ENCODE data around the gene ZNF22. TPM values are rescaled to one million over a fixed set of nuclear protein-coding genes. Genes with fewer than 3 reads are reported as not detected.

The ZNF22 gene
- total RNA-seq, 1 donor from 2014 or later = 26.9 TPM

- Histone ChIP-seq H3K9me3 (no peaks in the 10 kb centered on the region), H3K36me3 (no peaks in the 10 kb centered on the region), H3K27me3 (no peaks in the 10 kb centered on the region), H3K4me3 (no peak overlapping the region), H3K27ac (no peak overlapping the region), H3K4me1 (peaks cover 66% of the 10 kb centered on the region)
- TF ChIP-seq, protein P1, sequence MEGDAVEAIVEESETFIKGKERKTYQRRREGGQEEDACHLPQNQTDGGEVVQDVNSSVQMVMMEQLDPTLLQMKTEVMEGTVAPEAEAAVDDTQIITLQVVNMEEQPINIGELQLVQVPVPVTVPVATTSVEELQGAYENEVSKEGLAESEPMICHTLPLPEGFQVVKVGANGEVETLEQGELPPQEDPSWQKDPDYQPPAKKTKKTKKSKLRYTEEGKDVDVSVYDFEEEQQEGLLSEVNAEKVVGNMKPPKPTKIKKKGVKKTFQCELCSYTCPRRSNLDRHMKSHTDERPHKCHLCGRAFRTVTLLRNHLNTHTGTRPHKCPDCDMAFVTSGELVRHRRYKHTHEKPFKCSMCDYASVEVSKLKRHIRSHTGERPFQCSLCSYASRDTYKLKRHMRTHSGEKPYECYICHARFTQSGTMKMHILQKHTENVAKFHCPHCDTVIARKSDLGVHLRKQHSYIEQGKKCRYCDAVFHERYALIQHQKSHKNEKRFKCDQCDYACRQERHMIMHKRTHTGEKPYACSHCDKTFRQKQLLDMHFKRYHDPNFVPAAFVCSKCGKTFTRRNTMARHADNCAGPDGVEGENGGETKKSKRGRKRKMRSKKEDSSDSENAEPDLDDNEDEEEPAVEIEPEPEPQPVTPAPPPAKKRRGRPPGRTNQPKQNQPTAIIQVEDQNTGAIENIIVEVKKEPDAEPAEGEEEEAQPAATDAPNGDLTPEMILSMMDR (IDR thresholded peaks at IDR 0.05) = no peak
- DNase-seq = no peak
- ATAC-seq = no peak
- intact Hi-C loops (cut with DNase I) = no loop called here
Observed at GRCh38 chr10:44961931-44962750, 38.6 kb upstream of the ZNF22 start.

DNA sequence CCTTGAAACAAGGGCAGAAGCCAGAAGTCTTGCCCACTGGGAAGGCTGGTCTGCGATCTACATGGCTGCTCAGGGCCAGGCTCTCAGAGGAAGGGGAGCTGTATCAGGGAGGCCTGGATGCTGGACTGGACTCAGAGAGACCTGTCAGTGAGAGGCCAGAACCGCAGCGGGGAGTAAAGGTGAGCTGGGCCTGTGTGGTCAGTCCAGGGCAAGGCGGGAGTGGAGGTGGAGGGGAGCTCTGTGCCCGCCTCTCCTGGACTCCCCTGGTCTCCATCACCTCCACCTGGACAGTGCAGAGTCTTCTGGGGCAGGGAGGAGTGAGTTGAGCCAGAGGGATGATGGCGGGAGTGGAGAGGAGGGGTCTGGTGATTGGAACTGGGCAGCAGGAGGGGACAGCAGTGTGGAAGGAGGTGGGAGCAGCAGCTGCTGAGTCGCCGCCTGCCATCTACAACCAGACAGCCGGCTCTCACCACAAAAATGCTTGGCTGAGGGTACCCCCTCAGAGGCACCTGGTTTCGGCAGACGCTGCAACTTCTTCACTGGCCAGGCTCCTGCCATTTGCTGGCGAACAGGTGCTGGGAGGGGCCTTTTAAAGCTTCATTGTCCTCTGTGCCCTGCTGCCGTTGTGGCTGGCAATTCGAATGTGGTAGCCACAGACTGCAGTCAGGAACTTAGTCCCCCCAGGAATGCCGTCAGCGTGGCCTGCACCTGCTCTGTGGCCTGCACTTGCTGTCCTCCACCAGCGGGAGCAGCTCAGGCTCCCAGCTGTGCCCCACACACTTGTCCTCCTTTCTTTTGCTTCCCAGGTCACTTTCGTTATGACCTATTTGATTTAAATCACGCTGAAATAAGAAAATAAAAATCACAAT is 37.6 kb upstream of the ZNF22 start:
- no peak for DNase-seq
- TF ChIP-seq, protein P1 (IDR thresholded peaks at IDR 0.05) = peak; percentile 42
- peak; percentile 12 for ATAC-seq
- H3K9me3 ChIP-seq = no peaks in the 10 kb centered on the region
- H3K4me1 ChIP-seq = peaks cover 65% of the 10 kb centered on the region
- H3K36me3 ChIP-seq = no peaks in the 10 kb centered on the region
- H3K27ac ChIP-seq = peak overlapping the region; percentile 86
- intact Hi-C loops (cut with DNase I) = no loop called here
- peak overlapping the region; percentile 1 for H3K4me3 ChIP-seq
- H3K27me3 ChIP-seq = no peaks in the 10 kb centered on the region

GRCh38 chr10:44963772-44964633 is 36.7 kb upstream of the ZNF22 start:
- H3K4me3 ChIP-seq = peak overlapping the region; percentile 1
- intact Hi-C loops (cut with DNase I) = no loop called here
- ATAC-seq = peak; percentile 49

DNA sequence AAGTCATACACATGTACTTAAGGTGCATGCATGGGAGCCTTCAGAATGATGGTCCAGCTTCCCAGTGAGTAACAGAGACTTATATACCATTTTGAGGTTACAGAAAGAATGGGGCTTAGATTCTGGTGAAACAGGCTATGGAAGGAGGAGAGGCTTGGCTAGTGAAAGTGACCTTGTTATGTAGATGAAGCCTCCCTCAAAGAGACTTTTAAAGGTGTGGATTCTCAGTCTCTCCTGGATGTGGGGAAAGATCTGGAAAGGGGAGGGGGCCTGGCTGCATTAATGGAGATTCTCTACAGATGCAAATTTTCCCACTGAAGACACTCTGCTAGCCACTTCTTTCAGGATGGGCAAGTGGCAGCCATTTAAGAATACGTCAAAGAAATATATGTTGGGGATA is 35.6 kb upstream of the ZNF22 start:
- no peaks in the 10 kb centered on the region for H3K27me3 ChIP-seq

More at GRCh38 chr10:44963772-44964633, 36.7 kb upstream of the ZNF22 start:
- peak overlapping the region; percentile 86 for H3K27ac ChIP-seq
- TF ChIP-seq, protein P1 (IDR thresholded peaks at IDR 0.05) = no peak
- H3K4me1 ChIP-seq = peaks cover 71% of the 10 kb centered on the region
- no peaks in the 10 kb centered on the region for H3K27me3 ChIP-seq
- no peaks in the 10 kb centered on the region for H3K36me3 ChIP-seq
- H3K9me3 ChIP-seq = no peaks in the 10 kb centered on the region
- DNase-seq = peak; percentile 90

More for the DNA sequence above, 35.6 kb upstream of the ZNF22 start:
- Histone ChIP-seq H3K4me1 (peaks cover 69% of the 10 kb centered on the region), H3K9me3 (no peaks in the 10 kb centered on the region), H3K27ac (peak overlapping the region; percentile 86), H3K36me3 (no peaks in the 10 kb centered on the region), H3K4me3 (no peak overlapping the region)
- no peak for ATAC-seq
- TF ChIP-seq, protein P1 (IDR thresholded peaks at IDR 0.05) = no peak
- intact Hi-C loops (cut with DNase I) = no loop called here
- no peak for DNase-seq

Data from upper lobe of right lung (tissue), 1 donor.